Vagina (tissue), 2 donors: ENCODE data around the gene EREG. TPM values are rescaled to one million over a fixed set of nuclear protein-coding genes. Genes with fewer than 3 reads are reported as not detected.

ENCODE experiments used
- DNase-seq, 2 donors: peaks; one replicate each; pipeline ENCODE4 v3.0.0-alpha.2; 2017; ENCODE audit errors: extremely low spot score in 2 of 2
- H3K27ac ChIP-seq: fragments of 200-600 bp; sonication (generic); one replicate; pipeline ENCODE4 v1.5.1; 2019
- H3K27me3 ChIP-seq: fragments of 200-600 bp; sonication (generic); one replicate; pipeline ENCODE4 v1.5.1; 2019
- H3K36me3 ChIP-seq, 2 donors: fragments of 200-600 bp; sonication (generic); one replicate each; pipeline ENCODE4 v1.5.1; 2017 to 2019
- H3K4me1 ChIP-seq: fragments of 200-600 bp; sonication (generic); one replicate; pipeline ENCODE4 v1.5.1; 2019
- H3K4me3 ChIP-seq, 2 donors: fragments of 200-600 bp; sonication (generic); 1 replicate in 1 of 2; 2 replicates in 1 of 2; pipeline ENCODE4 v1.5.1; 2016 to 2019
- H3K9me3 ChIP-seq: fragments of 200-600 bp; sonication (generic); one replicate; pipeline ENCODE4 v1.5.1; 2019
- POLR2A ChIP-seq, 2 donors: fragments of 450-650 bp; IDR thresholded peaks; one replicate each; pipeline ENCODE4 v1.6.1; 2017; ENCODE audit warnings: antibody characterized with exemption in 2 of 2, mild to moderate bottlenecking in 2 of 2, moderate library complexity in 2 of 2
- POLR2AphosphoS5 ChIP-seq, 2 donors: sonication (generic); formaldehyde crosslinking; IDR thresholded peaks; one replicate each; pipeline ENCODE4 v1.9.0; 2017; ENCODE audit warnings: antibody characterized with exemption in 2 of 2, mild to moderate bottlenecking in 2 of 2, low read depth in 1 of 2; ENCODE audit not compliant: insufficient read depth in 1 of 2
- intact Hi-C: fragments of 100-400 bp; cut with DNase I; formaldehyde crosslinking; loops from one replicate; pipeline ENCODE4 v1.15.1; 2023
- total RNA-seq: library from RNA; depleted of rRNA; stranded (reverse); fragments of >200 nt; gene quantifications from one replicate; pipeline ENCODE4 v1.2.3, GENCODE V29; 2016
- TF ChIP-seq, protein P1 (sequence below), 3 experiments: fragments of 450-650 bp in 2 of 3; fragments of 200-600 bp in 1 of 3; sonication (generic) in 1 of 3; IDR thresholded peaks; one replicate each; pipeline ENCODE4 v1.5.1; 2017 to 2019; ENCODE audit warnings: antibody characterized with exemption in 3 of 3, mild to moderate bottlenecking in 2 of 3, moderate library complexity in 2 of 3

EREG gene
- total RNA-seq, 1 donor from 2014 or later = 1.2 TPM

DNA sequence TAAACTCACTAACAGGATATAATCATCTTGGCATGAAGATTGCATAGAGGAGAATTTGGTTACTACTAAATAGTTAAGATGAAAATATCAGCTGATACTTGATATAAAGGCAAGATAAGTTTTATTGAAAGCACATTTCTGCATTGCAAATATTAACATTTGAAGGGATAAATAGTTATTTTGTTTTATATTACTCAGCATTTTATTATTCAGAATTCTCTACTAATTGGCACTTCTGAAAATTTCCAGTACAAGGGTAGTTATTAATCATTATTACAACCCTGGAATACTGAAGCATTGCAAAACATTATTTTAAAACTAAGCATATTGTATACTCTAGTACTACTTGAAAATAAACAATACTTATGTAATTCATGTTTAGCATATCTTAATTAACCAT lies 47.3 kb downstream of the EREG start:
- intact Hi-C loops = no loop called here
- Histone ChIP-seq H3K9me3 (no peaks in the 10 kb centered on the region), H3K27ac (no peak overlapping the region), H3K4me3 (no peak overlapping the region), H3K4me1 (no peaks in the 10 kb centered on the region), H3K27me3 (no peaks in the 10 kb centered on the region), H3K36me3 (no peaks in the 10 kb centered on the region)
- TF ChIP-seq POLR2AphosphoS5 (IDR thresholded peaks at IDR 0.05; ENCODE audit: insufficient read depth in 1 of 2, low read depth in 1 of 2) (no peak), POLR2A (IDR thresholded peaks at IDR 0.05) (no peak)
- TF ChIP-seq, protein P1, sequence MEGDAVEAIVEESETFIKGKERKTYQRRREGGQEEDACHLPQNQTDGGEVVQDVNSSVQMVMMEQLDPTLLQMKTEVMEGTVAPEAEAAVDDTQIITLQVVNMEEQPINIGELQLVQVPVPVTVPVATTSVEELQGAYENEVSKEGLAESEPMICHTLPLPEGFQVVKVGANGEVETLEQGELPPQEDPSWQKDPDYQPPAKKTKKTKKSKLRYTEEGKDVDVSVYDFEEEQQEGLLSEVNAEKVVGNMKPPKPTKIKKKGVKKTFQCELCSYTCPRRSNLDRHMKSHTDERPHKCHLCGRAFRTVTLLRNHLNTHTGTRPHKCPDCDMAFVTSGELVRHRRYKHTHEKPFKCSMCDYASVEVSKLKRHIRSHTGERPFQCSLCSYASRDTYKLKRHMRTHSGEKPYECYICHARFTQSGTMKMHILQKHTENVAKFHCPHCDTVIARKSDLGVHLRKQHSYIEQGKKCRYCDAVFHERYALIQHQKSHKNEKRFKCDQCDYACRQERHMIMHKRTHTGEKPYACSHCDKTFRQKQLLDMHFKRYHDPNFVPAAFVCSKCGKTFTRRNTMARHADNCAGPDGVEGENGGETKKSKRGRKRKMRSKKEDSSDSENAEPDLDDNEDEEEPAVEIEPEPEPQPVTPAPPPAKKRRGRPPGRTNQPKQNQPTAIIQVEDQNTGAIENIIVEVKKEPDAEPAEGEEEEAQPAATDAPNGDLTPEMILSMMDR (IDR thresholded peaks at IDR 0.05) = no peak
- DNase-seq = no peak

DNA sequence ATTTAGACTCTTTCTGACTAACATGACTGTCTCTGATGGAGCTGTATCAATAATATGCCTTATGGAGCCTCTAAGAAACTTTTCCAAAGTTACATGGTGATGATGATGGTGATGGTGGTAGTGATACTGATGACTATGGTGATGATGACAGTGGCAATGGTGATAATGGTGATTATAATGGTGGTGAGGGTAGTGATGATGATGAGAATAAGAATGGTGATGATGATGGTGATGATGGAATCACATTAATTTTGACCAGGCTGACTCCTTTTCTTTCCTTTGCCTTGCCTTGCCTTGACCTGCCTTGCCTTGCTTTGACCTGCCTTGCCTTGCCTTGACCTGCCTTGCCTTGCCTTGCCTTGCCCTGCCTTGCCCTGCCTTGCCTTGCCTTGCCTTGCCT lies 48.3 kb downstream of the EREG start:
- Histone ChIP-seq H3K4me1 (no peaks in the 10 kb centered on the region), H3K9me3 (no peaks in the 10 kb centered on the region), H3K4me3 (no peak overlapping the region), H3K27me3 (no peaks in the 10 kb centered on the region), H3K36me3 (no peaks in the 10 kb centered on the region), H3K27ac (no peak overlapping the region)
- TF ChIP-seq, protein P1 (IDR thresholded peaks at IDR 0.05) = no peak
- no peak for TF ChIP-seq POLR2AphosphoS5 (IDR thresholded peaks at IDR 0.05; ENCODE audit: insufficient read depth in 1 of 2, low read depth in 1 of 2)
- no peak for TF ChIP-seq POLR2A (IDR thresholded peaks at IDR 0.05)
- no peak for DNase-seq
- intact Hi-C loops = no loop called here

DNA sequence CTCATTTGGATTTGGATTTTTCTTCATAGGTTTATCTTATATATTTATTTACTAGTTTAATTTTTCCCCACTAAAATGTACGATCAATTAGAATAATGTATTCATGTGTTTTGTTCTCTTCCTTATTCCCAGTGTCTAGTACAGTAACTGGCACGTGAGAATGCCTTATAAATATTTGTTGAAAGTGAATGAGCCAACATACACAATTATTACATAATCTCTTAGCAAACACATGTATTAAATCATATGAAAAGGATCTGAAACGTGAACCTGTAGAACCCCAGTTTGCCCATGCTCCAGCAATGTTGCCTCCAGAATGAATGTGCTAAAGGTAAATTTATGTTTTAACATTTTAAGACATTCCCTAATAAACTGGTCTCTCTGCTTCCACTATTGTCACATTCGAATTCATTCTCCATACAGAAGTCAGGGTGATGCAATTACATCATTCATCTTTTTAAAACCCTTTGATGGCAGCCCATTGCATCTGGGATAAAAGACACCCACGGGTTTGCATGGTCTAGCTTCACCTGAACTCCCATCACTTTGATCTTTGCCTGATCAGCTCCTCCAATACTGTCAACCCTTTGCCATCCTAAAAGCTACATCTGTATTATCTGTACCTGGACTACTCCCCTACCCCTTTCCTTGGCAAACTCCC lies 49.3 kb downstream of the EREG start:
- Histone ChIP-seq H3K4me3 (no peak overlapping the region), H3K36me3 (no peaks in the 10 kb centered on the region), H3K4me1 (no peaks in the 10 kb centered on the region), H3K9me3 (no peaks in the 10 kb centered on the region), H3K27ac (no peak overlapping the region), H3K27me3 (no peaks in the 10 kb centered on the region)
- TF ChIP-seq POLR2AphosphoS5 (IDR thresholded peaks at IDR 0.05; ENCODE audit: insufficient read depth in 1 of 2, low read depth in 1 of 2) (no peak), POLR2A (IDR thresholded peaks at IDR 0.05) (no peak)
- TF ChIP-seq, protein P1 (IDR thresholded peaks at IDR 0.05) = no peak
- no peak for DNase-seq
- intact Hi-C loops = no loop called here

DNA sequence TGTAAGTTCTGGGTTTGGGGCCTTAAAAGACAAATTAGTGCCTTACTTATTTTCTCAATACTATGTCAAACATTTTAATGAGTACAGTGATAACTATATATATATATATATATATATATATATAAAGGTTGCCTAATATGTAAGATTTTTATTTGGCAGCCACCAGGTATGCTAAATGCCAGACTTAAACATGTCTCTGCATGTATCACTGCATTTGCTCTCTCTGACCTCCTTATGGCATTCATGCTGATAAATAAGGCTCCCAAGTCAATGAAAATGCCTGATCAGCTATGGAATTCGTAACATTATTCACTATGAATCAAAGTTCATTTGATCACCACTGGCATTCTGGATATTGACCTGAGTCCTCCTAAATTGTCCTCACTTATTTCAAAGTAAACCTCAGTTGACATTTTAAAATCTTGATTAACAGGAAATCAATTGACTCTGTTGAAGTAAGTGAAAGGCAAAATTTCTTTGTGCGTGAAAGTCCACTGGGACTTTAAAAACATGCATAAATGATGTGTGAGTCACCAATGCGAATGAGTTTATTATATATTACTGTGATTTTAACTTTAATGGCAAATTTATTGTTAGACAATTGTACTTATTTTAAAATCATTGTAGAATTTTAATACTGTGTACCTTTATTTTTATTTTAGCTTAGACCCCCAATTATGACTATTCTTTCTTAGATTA lies 50.8 kb downstream of the EREG start:
- Histone ChIP-seq H3K4me1 (no peaks in the 10 kb centered on the region), H3K36me3 (no peaks in the 10 kb centered on the region), H3K27me3 (no peaks in the 10 kb centered on the region), H3K4me3 (no peak overlapping the region), H3K9me3 (no peaks in the 10 kb centered on the region), H3K27ac (no peak overlapping the region)
- TF ChIP-seq POLR2AphosphoS5 (IDR thresholded peaks at IDR 0.05; ENCODE audit: insufficient read depth in 1 of 2, low read depth in 1 of 2) = no peak
- TF ChIP-seq, protein P1 (IDR thresholded peaks at IDR 0.05) = no peak
- no peak for DNase-seq
- intact Hi-C loops = no loop called here

DNA sequence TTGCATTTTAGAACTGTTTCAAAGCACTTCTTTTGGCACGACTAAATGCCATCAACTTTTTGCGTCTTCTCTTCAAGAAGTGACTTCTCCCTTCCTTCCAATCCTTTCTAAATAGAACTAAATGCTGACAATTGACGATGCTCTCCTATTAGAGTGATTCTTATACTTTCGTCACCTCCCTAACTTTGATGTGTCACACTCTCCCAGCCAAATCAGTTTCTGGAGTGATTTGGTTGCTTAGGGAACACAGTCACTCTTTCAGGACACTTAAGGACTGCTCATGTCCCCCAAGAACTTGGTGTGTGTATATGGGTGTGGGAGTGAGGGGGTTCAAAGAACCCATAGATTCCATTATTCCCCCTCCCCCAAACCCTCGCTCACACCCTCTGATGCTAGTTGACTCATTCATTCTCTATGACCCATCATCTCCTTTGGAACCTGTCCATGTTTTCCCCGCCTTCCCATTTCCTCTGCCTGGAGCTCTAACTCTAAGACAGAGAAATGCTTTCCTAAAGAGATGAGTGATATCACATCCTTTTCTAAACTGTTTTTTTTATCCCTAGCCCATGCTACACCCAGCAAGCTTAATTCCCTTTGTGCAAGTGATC lies 53.2 kb downstream of the EREG start:
- intact Hi-C loops = no loop called here
- TF ChIP-seq POLR2A (IDR thresholded peaks at IDR 0.05) = no peak
- TF ChIP-seq, protein P1 (IDR thresholded peaks at IDR 0.05) = no peak
- no peak for TF ChIP-seq POLR2AphosphoS5 (IDR thresholded peaks at IDR 0.05; ENCODE audit: insufficient read depth in 1 of 2, low read depth in 1 of 2)
- no peaks in the 10 kb centered on the region for H3K9me3 ChIP-seq
- H3K4me1 ChIP-seq = no peaks in the 10 kb centered on the region
- no peaks in the 10 kb centered on the region for H3K36me3 ChIP-seq
- no peak overlapping the region for H3K27ac ChIP-seq
- no peak overlapping the region for H3K4me3 ChIP-seq
- H3K27me3 ChIP-seq = no peaks in the 10 kb centered on the region
- no peak for DNase-seq
